WTC11 (cell line): Measurements from ENCODE around the gene DPY19L3.

Source experiments
- CBFB ChIP-seq: sonication (generic); formaldehyde crosslinking; IDR thresholded peaks from 2 replicates; pipeline ENCODE4 v1.8.1; 2022; ENCODE audit warnings: mild to moderate bottlenecking, low read depth, missing genetic modification reagents
- CREM ChIP-seq: sonication (generic); formaldehyde crosslinking; IDR thresholded peaks from 2 replicates; pipeline ENCODE4 v1.8.1; 2022; ENCODE audit warnings: mild to moderate bottlenecking, missing genetic modification reagents, moderate library complexity
- CTCF ChIP-seq: fragments of 200-600 bp; IDR thresholded peaks from 2 replicates; pipeline ENCODE4 v1.8.0; 2022; ENCODE audit warnings: antibody characterized with exemption
- GRHL2 ChIP-seq: fragments of 250-450 bp; sonication (Bioruptor Pico); IDR thresholded peaks from 2 replicates; pipeline ENCODE4 v1.8.0; 2022; ENCODE audit warnings: mild to moderate bottlenecking, moderate library complexity; ENCODE audit not compliant: insufficient replicate concordance, severe bottlenecking
- HMGXB4 ChIP-seq: sonication (generic); formaldehyde crosslinking; IDR thresholded peaks from 2 replicates; pipeline ENCODE4 v1.8.1; 2023; ENCODE audit warnings: mild to moderate bottlenecking, moderate library complexity, missing genetic modification reagents
- JUN ChIP-seq: sonication (generic); formaldehyde crosslinking; IDR thresholded peaks from 2 replicates; pipeline ENCODE4 v1.8.0; 2023; ENCODE audit warnings: mild to moderate bottlenecking, missing genetic modification reagents
- PRRX2 ChIP-seq: fragments of 250-450 bp; sonication (Bioruptor Pico); IDR thresholded peaks from 2 replicates; pipeline ENCODE4 v1.8.0; 2021; ENCODE audit warnings: mild to moderate bottlenecking
- SP1 ChIP-seq: sonication (generic); formaldehyde crosslinking; conservative IDR thresholded peaks from 2 replicates; pipeline ENCODE4 v1.8.1; 2022; ENCODE audit warnings: missing genetic modification reagents
- STAT6 ChIP-seq: sonication (generic); formaldehyde crosslinking; conservative IDR thresholded peaks from 2 replicates; pipeline ENCODE4 v1.8.1; 2023; ENCODE audit warnings: mild to moderate bottlenecking, low read depth, missing genetic modification reagents, moderate library complexity
- TCF7 ChIP-seq: sonication (generic); formaldehyde crosslinking; IDR thresholded peaks from 2 replicates; pipeline ENCODE4 v1.8.0; 2022; ENCODE audit warnings: mild to moderate bottlenecking, low read depth, missing genetic modification reagents, moderate library complexity
- TF ChIP-seq, protein P1 (sequence below): sonication (generic); formaldehyde crosslinking; IDR thresholded peaks from 2 replicates; pipeline ENCODE4 v1.8.0; 2022; ENCODE audit warnings: mild to moderate bottlenecking, missing genetic modification reagents
- TF ChIP-seq, protein P2 (sequence below): sonication (generic); formaldehyde crosslinking; IDR thresholded peaks from 2 replicates; pipeline ENCODE4 v1.8.0; 2022; ENCODE audit warnings: mild to moderate bottlenecking, missing genetic modification reagents
- TF ChIP-seq, protein P3 (sequence below): sonication (generic); formaldehyde crosslinking; IDR thresholded peaks from 2 replicates; pipeline ENCODE4 v1.8.1; 2023; ENCODE audit warnings: mild to moderate bottlenecking, missing genetic modification reagents

DNA sequence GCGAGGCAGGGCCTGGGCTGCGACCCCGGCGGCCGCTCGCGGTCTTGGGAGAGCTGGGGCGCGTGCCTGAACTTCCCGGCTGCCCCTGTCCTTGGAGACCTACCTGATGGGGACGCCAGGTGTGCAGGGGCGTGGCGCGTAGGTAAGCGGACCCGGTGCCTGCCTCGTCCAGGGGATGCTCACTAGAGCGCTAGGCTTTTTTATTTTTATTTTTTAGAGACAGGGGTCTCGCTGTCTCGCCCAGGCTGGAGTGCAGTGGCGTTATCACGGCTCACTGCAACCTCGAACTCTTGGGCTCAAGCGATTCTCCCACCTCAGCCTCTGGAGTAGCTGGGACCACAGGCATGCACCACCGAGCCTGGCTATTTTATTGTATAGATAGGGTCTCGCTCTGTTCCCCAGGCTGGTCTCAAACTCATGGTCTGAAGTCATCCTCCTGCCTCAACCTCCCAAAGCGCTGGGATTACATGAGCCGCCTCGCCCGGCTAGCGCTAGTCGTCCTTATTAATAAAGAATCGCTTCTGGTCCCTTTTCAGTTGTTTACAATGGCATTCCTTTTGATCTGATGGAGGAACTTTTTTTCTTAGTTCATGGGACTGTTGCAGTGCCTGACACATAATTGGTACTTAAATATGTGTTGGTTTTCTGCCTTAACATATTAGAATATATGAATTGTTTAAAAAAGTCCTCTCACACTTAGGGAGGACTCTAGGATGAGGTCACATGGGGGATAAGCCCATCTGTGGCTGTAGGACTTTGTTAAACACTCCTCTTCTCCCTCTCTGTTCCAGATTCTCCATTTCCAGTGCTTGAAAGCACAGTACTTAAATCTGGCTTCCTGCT is 812 bp downstream of the DPY19L3 start:
- TF ChIP-seq TCF7 (no peak), STAT6 (CRISPR knock-in tag) (no peak), CTCF (no peak), CBFB (CRISPR knock-in tag) (no peak), GRHL2 (CRISPR knock-in tag) (no peak), JUN (CRISPR knock-in tag) (no peak), SP1 (CRISPR knock-in tag) (no peak), PRRX2 (CRISPR knock-in tag) (no peak), CREM (CRISPR knock-in tag) (no peak), HMGXB4 (CRISPR knock-in tag) (no peak)
- TF ChIP-seq, protein P1, sequence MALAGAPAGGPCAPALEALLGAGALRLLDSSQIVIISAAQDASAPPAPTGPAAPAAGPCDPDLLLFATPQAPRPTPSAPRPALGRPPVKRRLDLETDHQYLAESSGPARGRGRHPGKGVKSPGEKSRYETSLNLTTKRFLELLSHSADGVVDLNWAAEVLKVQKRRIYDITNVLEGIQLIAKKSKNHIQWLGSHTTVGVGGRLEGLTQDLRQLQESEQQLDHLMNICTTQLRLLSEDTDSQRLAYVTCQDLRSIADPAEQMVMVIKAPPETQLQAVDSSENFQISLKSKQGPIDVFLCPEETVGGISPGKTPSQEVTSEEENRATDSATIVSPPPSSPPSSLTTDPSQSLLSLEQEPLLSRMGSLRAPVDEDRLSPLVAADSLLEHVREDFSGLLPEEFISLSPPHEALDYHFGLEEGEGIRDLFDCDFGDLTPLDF (CRISPR knock-in tag) = no peak
- TF ChIP-seq, protein P2, sequence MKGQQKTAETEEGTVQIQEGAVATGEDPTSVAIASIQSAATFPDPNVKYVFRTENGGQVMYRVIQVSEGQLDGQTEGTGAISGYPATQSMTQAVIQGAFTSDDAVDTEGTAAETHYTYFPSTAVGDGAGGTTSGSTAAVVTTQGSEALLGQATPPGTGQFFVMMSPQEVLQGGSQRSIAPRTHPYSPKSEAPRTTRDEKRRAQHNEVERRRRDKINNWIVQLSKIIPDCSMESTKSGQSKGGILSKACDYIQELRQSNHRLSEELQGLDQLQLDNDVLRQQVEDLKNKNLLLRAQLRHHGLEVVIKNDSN (CRISPR knock-in tag) = no peak
- TF ChIP-seq, protein P3, sequence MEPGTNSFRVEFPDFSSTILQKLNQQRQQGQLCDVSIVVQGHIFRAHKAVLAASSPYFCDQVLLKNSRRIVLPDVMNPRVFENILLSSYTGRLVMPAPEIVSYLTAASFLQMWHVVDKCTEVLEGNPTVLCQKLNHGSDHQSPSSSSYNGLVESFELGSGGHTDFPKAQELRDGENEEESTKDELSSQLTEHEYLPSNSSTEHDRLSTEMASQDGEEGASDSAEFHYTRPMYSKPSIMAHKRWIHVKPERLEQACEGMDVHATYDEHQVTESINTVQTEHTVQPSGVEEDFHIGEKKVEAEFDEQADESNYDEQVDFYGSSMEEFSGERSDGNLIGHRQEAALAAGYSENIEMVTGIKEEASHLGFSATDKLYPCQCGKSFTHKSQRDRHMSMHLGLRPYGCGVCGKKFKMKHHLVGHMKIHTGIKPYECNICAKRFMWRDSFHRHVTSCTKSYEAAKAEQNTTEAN (CRISPR knock-in tag) = no peak
